Nephron (organoid): Measurements from ENCODE around the gene MTM1.

ENCODE experiments used
- H3K27ac Mint-ChIP-seq, 3 experiments: 2 replicates each; pipeline ENCODE4 v1.8.0; 2020; ENCODE audit warnings: mixed read lengths in 3 of 3, mild to moderate bottlenecking in 2 of 3, moderate library complexity in 1 of 3
- H3K27me3 Mint-ChIP-seq: 2 replicates; pipeline ENCODE4 v1.8.0; 2021; ENCODE audit warnings: low read depth, mild to moderate bottlenecking, moderate library complexity, mixed read lengths
- H3K36me3 Mint-ChIP-seq: 2 replicates; pipeline ENCODE4 v1.8.0; 2020; ENCODE audit warnings: low read depth, mixed read lengths
- H3K4me1 Mint-ChIP-seq: 2 replicates; pipeline ENCODE4 v1.8.0; 2020; ENCODE audit warnings: mixed read lengths
- H3K4me3 Mint-ChIP-seq, 3 experiments: 2 replicates each; pipeline ENCODE4 v1.8.0; 2020; ENCODE audit warnings: mild to moderate bottlenecking in 3 of 3, mixed read lengths in 3 of 3, moderate library complexity in 2 of 3
- H3K9me3 Mint-ChIP-seq: 2 replicates; pipeline ENCODE4 v1.8.0; 2020; ENCODE audit warnings: mixed read lengths
- CTCF ChIP-seq, 3 experiments: fragments of 200-600 bp; sonication (generic); IDR thresholded peaks; one replicate each; pipeline ENCODE4 v1.5.0; 2021; ENCODE audit warnings: antibody characterized with exemption in 3 of 3; ENCODE audit not compliant: unreplicated experiment in 3 of 3

Gene MTM1

GRCh38 chrX:150698981-150699380 lies 130.6 kb downstream of the MTM1 start:
- H3K36me3 Mint-ChIP-seq, result peaks cover 11% of the 10 kb centered on the region
- TF ChIP-seq CTCF (IDR thresholded peaks at IDR 0.05; ENCODE audit: unreplicated experiment in 3 of 3), result no peak
- peaks cover 11% of the 10 kb centered on the region for H3K4me1 Mint-ChIP-seq
- H3K27me3 Mint-ChIP-seq, result no peaks in the 10 kb centered on the region
- H3K27ac Mint-ChIP-seq, result no peak overlapping the region
- H3K4me3 Mint-ChIP-seq, result no peak overlapping the region
- peaks cover 3% of the 10 kb centered on the region for H3K9me3 Mint-ChIP-seq

- peaks cover 4% of the 10 kb centered on the region for H3K4me1 Mint-ChIP-seq
- H3K36me3 Mint-ChIP-seq, result peaks cover 17% of the 10 kb centered on the region
- no peak for TF ChIP-seq CTCF (IDR thresholded peaks at IDR 0.05; ENCODE audit: unreplicated experiment in 3 of 3)
- peaks cover 3% of the 10 kb centered on the region for H3K9me3 Mint-ChIP-seq
- no peak overlapping the region for H3K4me3 Mint-ChIP-seq
- H3K27ac Mint-ChIP-seq, result no peak overlapping the region
- H3K27me3 Mint-ChIP-seq, result no peaks in the 10 kb centered on the region
Measured at GRCh38 chrX:150700107-150700506, 131.7 kb downstream of the MTM1 start.

- TF ChIP-seq CTCF (IDR thresholded peaks at IDR 0.05; ENCODE audit: unreplicated experiment in 3 of 3), result no peak
- Mint-ChIP-seq H3K9me3 (peaks cover 6% of the 10 kb centered on the region), H3K27ac (no peak overlapping the region), H3K27me3 (no peaks in the 10 kb centered on the region), H3K4me1 (no peaks in the 10 kb centered on the region), H3K4me3 (no peak overlapping the region), H3K36me3 (peaks cover 18% of the 10 kb centered on the region)
Measured at GRCh38 chrX:150701377-150701776, 133.0 kb downstream of the MTM1 start.

- no peak overlapping the region for H3K4me3 Mint-ChIP-seq
- H3K4me1 Mint-ChIP-seq, result no peaks in the 10 kb centered on the region
Measured at GRCh38 chrX:150702966-150703694, 134.7 kb downstream of the MTM1 start.

GRCh38 chrX:150703695-150703974 lies 135.2 kb downstream of the MTM1 start:
- Mint-ChIP-seq H3K4me3 (no peak overlapping the region), H3K27ac (no peak overlapping the region), H3K27me3 (no peaks in the 10 kb centered on the region), H3K36me3 (peaks cover 21% of the 10 kb centered on the region), H3K9me3 (peaks cover 3% of the 10 kb centered on the region), H3K4me1 (no peaks in the 10 kb centered on the region)
- no peak for TF ChIP-seq CTCF (IDR thresholded peaks at IDR 0.05; ENCODE audit: unreplicated experiment in 3 of 3)

More at GRCh38 chrX:150702966-150703694, 134.7 kb downstream of the MTM1 start:
- TF ChIP-seq CTCF (IDR thresholded peaks at IDR 0.05; ENCODE audit: unreplicated experiment in 3 of 3), result no peak
- Mint-ChIP-seq H3K27ac (no peak overlapping the region), H3K27me3 (no peaks in the 10 kb centered on the region), H3K9me3 (peaks cover 3% of the 10 kb centered on the region), H3K36me3 (peaks cover 21% of the 10 kb centered on the region)

- no peaks in the 10 kb centered on the region for H3K4me1 Mint-ChIP-seq
- H3K9me3 Mint-ChIP-seq, result peaks cover 3% of the 10 kb centered on the region
- H3K4me3 Mint-ChIP-seq, result no peak overlapping the region
- no peak for TF ChIP-seq CTCF (IDR thresholded peaks at IDR 0.05; ENCODE audit: unreplicated experiment in 3 of 3)
- H3K27me3 Mint-ChIP-seq, result no peaks in the 10 kb centered on the region
- peaks cover 21% of the 10 kb centered on the region for H3K36me3 Mint-ChIP-seq
- no peak overlapping the region for H3K27ac Mint-ChIP-seq
Measured at GRCh38 chrX:150704030-150704613, 135.7 kb downstream of the MTM1 start.
